GM19438 (cell line): ENCODE data around the gene ZNF891.

Experiments used
- ATAC-seq: cut with Tn5 transposase; IDR thresholded peaks from one replicate; pipeline ENCODE4 v1.9.1; 2021; ENCODE audit warnings: low read depth; ENCODE audit not compliant: unreplicated experiment

The ZNF891 gene

GRCh38 chr12:133063556-133063955 lies 66.5 kb downstream of the ZNF891 start:
- ATAC-seq, result no peak

- no peak for ATAC-seq
These were observed 68.1 kb downstream of the ZNF891 start for GRCh38 chr12:133061954-133062353.

GRCh38 chr12:133058203-133059113 lies 71.6 kb downstream of the ZNF891 start:
- ATAC-seq, result no peak

- no peak for ATAC-seq
These were observed 72.6 kb downstream of the ZNF891 start for GRCh38 chr12:133057446-133057845.
